GM21825 (cell line): ENCODE measurements around the gene ZBTB18.

ENCODE experiments used
- ATAC-seq: cut with Tn5 transposase; IDR thresholded peaks from one replicate; pipeline ENCODE4 v1.9.1; 2021; ENCODE audit warnings: mild to moderate bottlenecking, moderate library complexity; ENCODE audit not compliant: unreplicated experiment

The ZBTB18 gene

GRCh38 chr1:244087021-244087560 lies 36.0 kb downstream of the ZBTB18 start:
- no peak for ATAC-seq

DNA sequence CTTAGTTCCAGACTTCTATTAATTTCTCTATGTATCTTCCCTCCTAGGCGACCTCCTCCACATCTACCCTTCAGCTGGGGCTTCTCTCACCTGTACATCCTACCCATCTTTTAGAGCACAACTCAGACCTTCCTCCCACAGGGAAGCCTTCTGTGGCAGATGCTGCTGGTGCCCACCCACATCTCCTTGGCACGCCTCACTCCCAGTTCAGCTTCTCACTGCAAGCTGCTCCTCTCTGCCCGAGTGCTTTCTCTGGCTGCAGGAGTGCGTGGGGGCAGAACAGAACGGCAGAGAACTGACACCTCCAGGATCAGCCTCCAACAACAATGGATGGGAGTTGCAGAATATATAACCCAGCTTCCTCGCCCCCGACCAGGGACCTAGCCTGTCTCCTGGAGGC lies 36.5 kb downstream of the ZBTB18 start:
- ATAC-seq: no peak

DNA sequence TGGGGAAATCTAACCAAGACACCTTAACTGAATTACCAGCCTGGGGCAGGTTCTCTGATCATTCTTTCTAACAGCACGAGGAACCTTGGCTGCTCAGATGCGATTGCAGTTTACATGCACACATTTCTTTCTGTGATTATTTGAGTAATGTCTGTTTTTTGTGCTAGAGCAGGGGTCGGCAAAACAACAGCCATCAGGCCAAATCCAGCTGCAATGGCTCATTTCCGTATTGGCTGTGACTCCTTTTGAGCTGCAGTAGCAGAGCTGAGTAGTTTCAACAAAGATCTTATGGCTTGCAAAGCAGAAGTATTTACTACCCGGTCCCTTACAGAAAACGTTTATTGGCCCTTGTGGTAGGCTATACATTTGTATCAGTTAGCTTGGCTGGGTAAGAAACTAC lies 37.1 kb downstream of the ZBTB18 start:
- ATAC-seq: no peak

DNA sequence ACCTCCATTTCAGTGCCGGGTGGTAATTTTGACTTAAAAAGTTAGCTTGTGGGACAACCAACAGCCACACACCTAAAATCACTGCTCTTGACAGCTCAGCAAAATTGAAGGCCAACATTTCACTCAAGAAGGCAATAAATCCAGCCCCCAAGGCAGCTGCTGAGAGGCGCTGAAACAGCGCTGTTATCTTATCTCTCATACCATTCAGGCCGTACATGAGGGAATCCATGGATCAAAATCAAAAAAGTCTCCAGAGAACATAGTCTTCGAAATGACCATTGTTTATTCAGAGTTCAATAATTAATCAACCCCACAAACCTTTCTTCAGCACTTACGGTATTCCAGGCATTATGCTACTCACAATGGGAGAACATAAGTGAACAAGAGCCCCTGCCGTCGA lies 38.5 kb downstream of the ZBTB18 start:
- ATAC-seq: no peak

GRCh38 chr1:244090645-244091044 lies 39.6 kb downstream of the ZBTB18 start:
- no peak for ATAC-seq

DNA sequence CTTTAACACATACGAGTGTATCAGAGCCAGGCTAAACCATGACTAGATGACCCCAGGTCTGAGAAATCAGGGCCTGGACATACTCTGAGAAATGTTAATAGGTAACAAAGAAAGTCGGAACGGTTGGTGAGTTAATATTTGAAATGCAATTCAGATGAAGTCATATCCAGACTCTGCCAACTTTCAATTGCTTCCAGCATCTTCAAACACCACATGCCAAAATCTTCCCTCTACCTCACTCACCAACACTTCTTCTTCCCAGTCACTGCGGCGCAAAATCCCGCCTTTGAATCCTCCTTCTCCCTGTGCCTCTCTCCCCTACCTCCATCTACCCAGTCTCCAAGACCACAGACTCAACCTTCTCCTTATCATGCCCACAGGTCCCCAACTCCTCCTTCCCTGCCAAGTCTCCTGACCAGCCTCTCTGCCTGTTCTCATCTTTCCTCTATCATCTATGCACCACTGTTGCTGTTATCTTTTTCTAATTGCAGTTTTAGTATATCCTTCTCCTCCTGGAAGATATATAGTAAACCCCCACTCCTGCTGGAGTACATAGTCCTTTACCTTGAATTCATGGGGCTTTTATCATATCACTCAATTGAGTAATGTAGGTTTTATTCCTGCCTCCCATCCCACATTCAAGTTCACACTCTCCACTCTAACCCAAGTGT lies 41.3 kb downstream of the ZBTB18 start:
- no peak for ATAC-seq

DNA sequence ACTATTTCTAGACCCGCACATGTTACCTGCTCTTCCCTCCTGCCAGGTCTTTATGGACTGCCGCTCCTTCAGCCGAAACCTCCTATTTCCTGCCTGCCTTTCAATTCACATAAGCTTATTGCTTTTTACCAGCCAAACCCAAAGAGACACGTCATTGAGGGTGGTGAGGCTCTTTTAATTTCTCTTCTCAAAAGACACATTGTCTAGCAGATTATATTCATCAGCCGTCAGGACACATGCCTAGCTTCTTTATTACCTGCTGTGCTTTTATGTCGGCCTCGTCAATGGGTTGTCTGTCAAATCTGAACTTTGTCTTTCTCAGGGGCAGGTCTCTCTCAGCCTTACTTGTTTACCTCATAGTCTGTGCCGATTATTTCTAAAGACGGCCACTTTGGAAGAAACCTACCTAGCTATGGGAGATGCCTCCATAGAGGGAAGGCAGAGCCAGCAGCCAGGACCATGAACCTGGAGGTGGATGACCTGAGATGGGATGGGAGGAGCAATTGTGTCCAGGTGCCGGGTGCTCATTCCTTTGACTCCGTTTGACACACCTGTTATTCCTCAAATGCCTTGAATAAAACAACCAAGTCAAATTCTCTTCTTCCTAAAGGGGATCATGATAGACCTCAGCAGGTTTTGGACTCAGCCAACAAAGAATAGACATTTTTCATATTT lies 42.0 kb downstream of the ZBTB18 start:
- ATAC-seq: no peak

- ATAC-seq: no peak
Observed at GRCh38 chr1:244094880-244095528, 43.9 kb downstream of the ZBTB18 start.

GRCh38 chr1:244095529-244095911 lies 44.4 kb downstream of the ZBTB18 start:
- no peak for ATAC-seq

GRCh38 chr1:244096066-244096610 lies 45.1 kb downstream of the ZBTB18 start:
- no peak for ATAC-seq

- no peak for ATAC-seq
Observed at GRCh38 chr1:244096691-244097090, 45.6 kb downstream of the ZBTB18 start.

- ATAC-seq: no peak
Observed at GRCh38 chr1:244097523-244098405, 46.7 kb downstream of the ZBTB18 start.

- ATAC-seq: no peak
Observed at GRCh38 chr1:244099258-244099930, 48.3 kb downstream of the ZBTB18 start.

DNA sequence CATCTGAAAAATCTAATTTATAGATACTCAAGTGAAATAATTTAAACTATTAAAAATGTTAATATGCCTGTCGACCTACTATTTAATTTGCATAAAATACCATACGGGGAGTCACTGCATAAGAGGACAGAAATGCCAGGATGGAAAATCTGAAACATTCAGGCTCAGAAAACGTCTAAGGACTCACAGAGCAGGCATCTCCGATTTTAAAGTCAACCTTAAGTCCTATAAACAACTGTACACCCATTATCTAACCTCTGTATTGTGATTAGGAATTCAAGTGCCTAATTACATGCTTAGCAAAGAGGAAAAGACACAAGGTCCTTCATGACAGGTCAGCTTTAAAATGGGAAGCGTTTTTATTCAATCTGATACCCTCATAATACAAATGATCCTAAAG lies 49.2 kb downstream of the ZBTB18 start:
- no peak for ATAC-seq

DNA sequence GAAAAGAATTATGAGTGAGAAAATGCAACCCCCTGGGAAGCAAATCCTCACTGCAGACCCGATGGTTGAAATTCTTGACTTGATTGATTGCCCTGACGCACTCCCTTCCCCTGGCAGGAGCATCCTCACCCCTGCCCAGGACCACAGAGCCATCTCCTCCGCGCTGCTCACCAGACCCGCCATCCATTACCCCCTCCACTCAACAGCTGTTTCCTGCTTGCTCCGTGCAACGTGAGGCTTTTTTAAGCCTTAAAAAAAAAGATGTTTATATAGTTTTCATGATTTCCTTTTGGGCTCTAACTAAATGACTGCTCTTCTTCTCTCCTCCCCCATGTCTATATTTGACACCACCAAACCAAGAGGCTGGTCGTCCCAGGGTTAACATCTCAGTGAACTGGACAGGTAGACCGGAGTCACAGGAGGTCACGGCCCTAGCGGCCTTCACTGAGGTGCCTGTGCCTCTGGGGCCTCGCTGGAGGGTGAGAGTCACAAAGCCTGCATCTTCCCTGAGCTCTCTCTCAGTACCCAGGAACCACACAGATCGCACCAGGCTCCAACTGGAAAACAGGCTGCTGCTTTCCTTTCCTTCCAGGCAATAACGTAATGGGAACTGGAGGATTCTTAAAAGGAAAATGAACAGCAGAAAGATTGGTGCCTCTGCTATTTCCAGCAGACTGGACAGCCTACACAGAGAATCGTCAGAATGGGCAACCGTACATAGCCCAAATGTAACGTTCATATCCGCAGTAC lies 49.8 kb downstream of the ZBTB18 start:
- ATAC-seq: no peak

DNA sequence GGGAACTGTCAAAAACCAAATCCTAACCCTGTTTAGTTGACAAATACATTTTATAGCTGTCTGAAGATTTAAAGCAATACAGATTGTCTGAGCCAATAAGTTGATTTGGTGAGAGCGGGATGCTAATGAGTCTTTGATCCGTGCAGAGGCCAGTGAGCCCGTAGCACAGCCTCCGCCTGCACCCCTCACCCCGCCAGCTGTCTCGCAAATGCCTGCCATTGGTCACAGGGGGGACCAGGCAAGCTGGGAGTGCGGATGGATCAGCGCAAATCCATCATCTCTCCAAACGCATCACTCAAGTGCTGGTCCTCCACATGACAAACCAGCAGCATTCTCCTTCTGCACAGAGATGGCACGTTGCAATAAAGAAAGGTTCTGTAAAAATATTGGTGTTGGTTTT lies 51.0 kb downstream of the ZBTB18 start:
- ATAC-seq: no peak

GRCh38 chr1:244102468-244102867 lies 51.4 kb downstream of the ZBTB18 start:
- ATAC-seq: no peak

DNA sequence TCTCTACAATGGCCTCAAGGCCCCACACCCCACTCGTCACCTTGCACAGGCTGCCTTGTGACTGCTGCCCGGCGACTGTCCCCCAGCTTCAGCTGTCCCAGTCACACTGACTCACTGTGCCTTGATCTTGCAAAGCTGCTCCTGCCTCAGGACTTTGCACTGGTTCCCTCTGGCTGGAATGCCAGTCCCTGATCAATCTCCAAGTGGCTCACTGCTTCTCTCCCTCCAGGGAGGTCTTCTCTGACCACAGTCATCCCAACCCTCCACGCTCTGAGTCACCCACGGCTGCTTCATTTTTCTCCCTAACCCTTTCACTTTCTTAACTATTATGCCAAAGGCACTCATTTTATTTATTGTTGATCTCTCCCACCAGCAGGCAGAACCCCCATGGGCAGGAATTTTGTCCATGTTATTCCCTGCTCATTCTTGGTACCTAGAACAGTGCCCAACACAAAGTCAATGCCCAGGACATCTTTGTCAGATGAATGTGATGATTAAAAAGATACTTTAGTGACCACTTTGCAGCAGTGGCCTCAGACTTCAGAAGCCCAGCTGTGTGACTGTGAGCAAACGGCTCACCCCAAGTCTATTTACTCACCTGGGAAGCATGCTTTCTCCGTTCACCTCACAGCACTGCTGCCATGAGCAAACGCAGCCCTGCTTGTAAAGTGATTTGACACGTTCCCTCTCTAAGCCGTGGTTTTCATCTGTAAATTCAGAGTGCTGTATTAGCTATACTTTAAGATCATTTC lies 53.4 kb downstream of the ZBTB18 start:
- no peak for ATAC-seq

GRCh38 chr1:244106176-244106575 lies 55.1 kb downstream of the ZBTB18 start:
- no peak for ATAC-seq
